ENCODE data around the gene RAC3.

RAC3 gene

GRCh38 chr17:82039695-82040299, 8.3 kb downstream of the RAC3 start:
- TF ChIP-seq POLR2A (IDR thresholded peaks at IDR 0.05; ENCODE audit: low read depth, low read length), result no peak
- FAIRE-seq (no peak), DNase-seq (ENCODE audit: insufficient read length, low spot score) (no peak)

GRCh38 chr17:82041144-82041814, 9.8 kb downstream of the RAC3 start:
- DNase-seq (ENCODE audit: insufficient read length, low spot score) (no peak), FAIRE-seq (no peak)
- no peak for TF ChIP-seq POLR2A (IDR thresholded peaks at IDR 0.05; ENCODE audit: low read depth, low read length)

- DNase-seq (ENCODE audit: insufficient read length, low spot score) (no peak), FAIRE-seq (no peak)
- TF ChIP-seq POLR2A (IDR thresholded peaks at IDR 0.05; ENCODE audit: low read depth, low read length), result no peak
Observed at GRCh38 chr17:82042649-82043048, 11.2 kb downstream of the RAC3 start.

DNA sequence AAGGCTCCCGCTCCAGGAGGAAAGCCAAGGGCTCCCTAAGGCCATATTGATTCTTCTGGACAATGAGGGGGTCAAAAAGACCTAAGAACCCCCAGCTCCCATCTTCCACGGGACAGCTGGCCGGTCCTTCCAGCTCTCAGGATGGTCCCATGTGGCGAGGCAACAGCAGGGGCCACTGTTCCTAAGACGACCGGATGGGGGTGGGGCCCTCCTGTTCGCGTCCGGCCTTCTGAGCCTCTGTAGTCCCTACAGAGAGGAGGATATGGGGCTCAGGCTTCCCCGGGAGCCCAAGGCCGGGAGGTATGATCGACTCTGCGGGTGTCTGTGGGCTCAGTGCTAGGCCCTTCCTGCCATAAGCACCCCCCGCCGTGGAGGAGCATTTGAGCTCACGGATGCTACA, 12.0 kb downstream of the RAC3 start:
- TF ChIP-seq POLR2A (IDR thresholded peaks at IDR 0.05; ENCODE audit: low read depth, low read length), result no peak
- FAIRE-seq (no peak), DNase-seq (ENCODE audit: insufficient read length, low spot score) (no peak)

- no peak for DNase-seq (ENCODE audit: insufficient read length, low spot score)
- FAIRE-seq, result no peak
- no peak for TF ChIP-seq POLR2A (IDR thresholded peaks at IDR 0.05; ENCODE audit: low read depth, low read length)
Observed at GRCh38 chr17:82045936-82046484, 14.5 kb downstream of the RAC3 start.

GRCh38 chr17:82046903-82047302, 15.4 kb downstream of the RAC3 start:
- TF ChIP-seq POLR2A (IDR thresholded peaks at IDR 0.05; ENCODE audit: low read depth, low read length), result no peak
- DNase-seq (ENCODE audit: insufficient read length, low spot score) (no peak), FAIRE-seq (no peak)

DNA sequence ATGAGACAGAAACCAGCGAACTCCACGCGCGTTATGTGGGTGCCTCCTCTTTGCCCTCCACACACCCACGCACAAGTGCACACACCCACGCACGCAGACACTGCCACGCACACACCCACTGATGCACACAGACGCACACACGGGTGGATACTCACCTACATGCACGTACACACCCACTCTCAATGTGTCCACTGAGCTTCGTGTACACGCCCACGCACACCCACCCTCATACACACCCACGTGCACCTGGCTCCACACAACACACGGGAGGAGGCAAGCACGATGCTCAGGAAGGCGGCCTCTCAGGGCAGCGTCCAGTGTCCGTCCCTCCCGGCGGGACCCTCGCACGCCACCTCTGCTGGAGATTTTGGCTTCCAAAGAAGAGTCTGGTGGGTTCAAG, 15.9 kb downstream of the RAC3 start:
- no peak for DNase-seq (ENCODE audit: insufficient read length, low spot score)
- FAIRE-seq, result no peak
- no peak for TF ChIP-seq POLR2A (IDR thresholded peaks at IDR 0.05; ENCODE audit: low read depth, low read length)

DNA sequence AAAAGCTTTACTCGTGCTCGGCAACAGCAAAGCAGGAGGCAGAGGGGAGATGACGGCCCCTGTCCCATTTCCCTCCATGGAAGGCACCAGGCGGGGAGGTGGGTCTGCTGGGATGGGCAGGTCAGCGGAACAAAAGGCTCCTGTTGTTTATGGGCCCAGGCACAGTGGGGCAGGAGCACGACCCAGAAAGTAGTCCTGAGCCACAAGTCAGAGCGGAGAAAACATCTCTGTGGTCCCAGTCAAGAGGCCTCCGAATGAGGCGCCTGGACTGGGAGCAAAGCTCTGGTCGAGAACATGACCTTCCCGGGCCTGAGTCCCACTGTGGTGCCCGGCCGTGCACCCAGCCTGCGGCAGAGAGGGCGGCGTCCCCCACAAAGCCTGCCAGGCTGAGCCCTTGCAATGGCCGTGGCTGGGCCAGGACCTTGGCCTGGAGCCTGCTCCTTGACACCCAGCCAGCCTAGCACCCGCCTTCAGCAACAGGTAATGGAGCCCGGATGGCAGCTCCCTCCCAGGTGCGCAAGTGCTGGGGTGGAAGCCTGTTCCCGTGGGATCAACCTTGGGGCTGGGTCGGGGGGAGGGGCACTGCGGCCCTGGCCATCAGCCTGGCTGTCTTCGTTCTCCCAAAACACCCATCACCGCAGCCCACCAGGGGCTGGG, 16.6 kb downstream of the RAC3 start:
- TF ChIP-seq POLR2A (IDR thresholded peaks at IDR 0.05; ENCODE audit: low read depth, low read length), result no peak
- no peak for FAIRE-seq
- no peak for DNase-seq (ENCODE audit: insufficient read length, low spot score)

DNA sequence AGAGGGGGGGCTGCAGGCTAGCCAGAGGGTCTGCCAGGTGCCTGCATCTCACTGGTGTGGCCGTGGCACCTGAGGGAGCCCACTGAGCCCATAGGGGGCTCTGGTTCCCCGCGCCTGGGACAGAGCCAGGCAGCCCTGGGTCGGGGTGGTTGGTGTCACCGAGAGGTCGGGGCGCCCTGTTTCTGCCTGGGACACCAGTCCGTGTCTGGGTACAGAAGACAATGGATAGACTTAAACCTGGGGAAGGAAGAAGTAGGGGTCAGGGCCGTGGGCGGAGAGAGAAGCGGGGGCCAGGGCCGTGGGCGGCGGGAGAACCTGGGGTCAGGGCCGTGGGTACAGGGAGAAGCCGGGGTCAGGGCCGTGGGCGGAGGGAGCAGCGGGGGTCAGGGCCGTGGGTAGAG, 17.1 kb downstream of the RAC3 start:
- no peak for TF ChIP-seq POLR2A (IDR thresholded peaks at IDR 0.05; ENCODE audit: low read depth, low read length)
- no peak for FAIRE-seq
- no peak for DNase-seq (ENCODE audit: insufficient read length, low spot score)

DNA sequence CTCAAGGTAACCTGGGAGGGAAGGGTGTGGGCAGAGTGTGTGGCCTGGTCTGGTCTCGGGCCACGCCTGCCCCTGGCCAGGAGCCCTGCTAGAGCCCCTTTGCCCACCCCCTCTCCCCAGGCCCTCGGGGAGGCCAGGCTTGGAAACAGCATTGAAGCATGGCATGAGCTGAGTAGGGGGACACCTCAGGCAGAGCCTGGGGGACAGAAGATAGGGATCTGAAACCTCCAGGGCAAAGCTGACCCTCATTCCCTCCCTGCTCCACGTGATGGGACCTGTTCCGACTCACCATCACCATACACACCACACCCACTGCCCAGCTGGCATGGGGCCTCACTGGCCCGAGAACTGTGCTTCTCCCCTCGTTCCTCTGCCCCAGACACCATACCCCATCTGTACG, 17.6 kb downstream of the RAC3 start:
- DNase-seq (ENCODE audit: insufficient read length, low spot score) (no peak), FAIRE-seq (no peak)
- TF ChIP-seq POLR2A (IDR thresholded peaks at IDR 0.05; ENCODE audit: low read depth, low read length), result no peak

- DNase-seq (ENCODE audit: insufficient read length, low spot score), result no peak
- TF ChIP-seq POLR2A (IDR thresholded peaks at IDR 0.05; ENCODE audit: low read depth, low read length), result no peak
- FAIRE-seq, result no peak
Observed at GRCh38 chr17:82049521-82049971, 18.1 kb downstream of the RAC3 start.

DNA sequence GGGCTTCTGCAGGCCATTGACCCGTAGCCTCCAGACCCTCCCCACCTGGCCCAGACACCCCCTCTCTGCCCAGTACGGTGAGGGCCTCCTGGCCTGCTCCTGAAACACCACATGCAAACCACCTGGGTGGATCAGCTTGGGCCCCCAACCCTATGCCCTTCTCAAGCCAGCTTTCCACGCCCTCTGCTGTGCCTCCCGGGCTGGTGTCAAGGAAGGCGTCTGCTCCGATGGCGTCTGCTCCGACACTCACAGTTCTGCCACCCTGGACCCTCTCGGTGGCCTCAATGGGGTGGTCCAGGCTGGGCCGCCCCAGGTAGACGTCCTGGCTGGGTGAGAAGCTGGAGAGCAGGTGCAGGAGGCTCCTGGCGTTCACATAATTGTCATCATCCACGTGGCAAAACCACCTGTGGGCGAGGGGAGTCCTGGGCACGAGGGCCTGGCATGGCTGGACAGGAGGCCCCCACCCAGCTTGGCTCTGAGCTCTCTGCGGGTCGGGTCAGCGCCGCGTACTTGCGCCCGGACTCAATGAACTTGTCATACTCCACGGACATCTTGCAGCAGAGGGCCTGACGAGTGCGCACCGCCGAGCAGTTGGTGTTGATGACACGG, 18.8 kb downstream of the RAC3 start:
- FAIRE-seq (no peak), DNase-seq (ENCODE audit: insufficient read length, low spot score) (no peak)
- no peak for TF ChIP-seq POLR2A (IDR thresholded peaks at IDR 0.05; ENCODE audit: low read depth, low read length)

DNA sequence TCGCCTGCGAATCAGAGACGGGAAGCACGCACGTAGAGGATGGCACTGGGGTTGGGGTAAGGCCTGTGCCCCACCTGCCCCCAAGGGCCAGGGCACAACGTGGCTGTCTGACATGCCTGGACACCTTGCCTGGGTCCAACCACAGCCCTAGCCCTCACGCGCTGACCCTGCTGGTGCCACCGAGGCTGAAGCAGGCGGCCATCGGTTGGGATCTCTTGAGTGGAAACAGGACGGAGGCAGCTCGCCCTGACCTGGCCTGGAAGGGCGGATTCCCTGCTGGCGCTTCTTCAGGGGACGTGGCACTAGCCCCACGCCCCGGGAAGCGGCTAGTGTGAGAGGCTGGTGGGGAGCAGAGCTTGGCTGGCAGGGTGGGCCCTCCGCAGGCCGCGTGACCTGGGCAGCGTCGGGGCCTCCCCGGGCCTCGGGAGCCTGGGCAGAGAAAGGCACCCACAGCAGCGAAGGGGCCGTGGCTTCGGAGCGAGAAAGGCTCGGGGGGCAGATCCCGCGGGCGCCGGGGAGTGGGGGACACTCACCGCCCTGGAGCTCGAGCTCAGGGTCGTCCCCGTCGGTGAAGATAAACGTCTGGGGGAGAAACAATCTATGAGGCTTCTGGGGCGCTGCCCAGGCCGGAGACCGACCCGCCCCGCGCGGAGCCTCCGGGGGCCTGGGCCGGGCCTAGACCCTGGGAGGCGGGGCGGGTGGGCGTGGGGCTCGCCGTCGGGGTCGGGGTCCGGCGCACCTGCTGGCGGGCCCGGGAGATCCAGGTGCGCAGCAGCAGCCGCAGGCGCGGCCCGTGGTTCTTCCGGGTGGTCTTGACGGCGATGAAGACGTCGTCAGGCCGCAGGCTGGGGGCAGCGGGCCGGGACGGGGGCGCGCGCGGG, 19.5 kb downstream of the RAC3 start:
- DNase-seq (ENCODE audit: insufficient read length, low spot score), result no peak
- no peak for TF ChIP-seq POLR2A (IDR thresholded peaks at IDR 0.05; ENCODE audit: low read depth, low read length)
- FAIRE-seq, result no peak
